Central memory CD4-positive, alpha-beta T cell (primary cell): Measurements from ENCODE around the gene HNRNPAB.
"Not testable (repeated sequence)": the region's sequence is repeated elsewhere in the genome, so short reads cannot be mapped to it uniquely, and the experiment has no call there.

Experiments used
- DNase-seq: peaks from one replicate; pipeline ENCODE4 v3.0.0; 2022

Gene HNRNPAB

GRCh38 chr5:178246624-178247279 is 42.4 kb downstream of the HNRNPAB start:
- no peak for DNase-seq

DNA sequence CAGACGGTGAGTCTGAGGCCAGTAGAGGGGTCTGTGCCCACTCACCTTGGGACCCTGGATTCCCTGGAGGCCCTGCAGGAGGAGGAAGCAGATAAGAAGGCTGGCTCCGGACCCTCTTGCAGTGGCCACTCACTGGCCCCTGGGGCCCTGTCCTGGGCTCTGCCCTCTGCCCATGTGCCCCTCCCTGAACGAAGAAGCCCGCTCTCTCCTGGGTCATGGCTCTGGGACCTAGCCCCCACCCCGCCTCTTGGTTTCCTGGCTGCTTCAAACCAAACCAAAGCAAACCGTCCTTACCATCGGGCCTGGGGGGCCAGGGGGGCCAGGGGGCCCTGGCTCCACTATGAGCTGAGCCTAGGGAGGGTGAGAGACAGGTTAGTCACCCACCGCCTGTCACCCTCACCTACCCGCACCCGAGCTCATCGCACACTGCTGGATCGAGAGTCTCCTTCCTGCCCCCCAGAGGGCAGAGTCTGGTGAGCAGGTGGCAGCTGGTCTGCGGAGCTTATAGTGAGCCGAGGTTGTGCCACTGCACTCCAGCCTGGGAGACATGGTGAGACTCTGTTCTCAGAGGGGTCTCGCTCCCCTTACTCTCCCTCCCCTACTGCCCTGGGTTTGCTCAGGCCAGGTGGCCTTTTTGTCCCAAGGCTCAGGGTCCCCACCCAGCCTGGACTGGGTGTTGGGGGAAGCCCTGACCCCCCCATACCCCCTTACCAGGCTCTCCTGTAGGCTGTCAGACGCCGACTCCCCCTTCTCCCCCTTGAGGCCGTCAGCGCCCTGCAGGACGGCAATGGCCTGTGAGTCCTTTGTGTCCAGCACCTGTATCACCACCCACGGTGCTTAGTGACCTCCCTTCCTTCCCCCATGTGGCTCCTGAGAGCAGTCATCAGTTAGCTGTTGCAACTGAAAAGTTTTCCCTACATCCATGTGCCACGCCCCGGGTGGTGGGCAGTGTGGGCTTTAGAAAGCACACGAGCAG is 43.4 kb downstream of the HNRNPAB start:
- DNase-seq: no peak

DNA sequence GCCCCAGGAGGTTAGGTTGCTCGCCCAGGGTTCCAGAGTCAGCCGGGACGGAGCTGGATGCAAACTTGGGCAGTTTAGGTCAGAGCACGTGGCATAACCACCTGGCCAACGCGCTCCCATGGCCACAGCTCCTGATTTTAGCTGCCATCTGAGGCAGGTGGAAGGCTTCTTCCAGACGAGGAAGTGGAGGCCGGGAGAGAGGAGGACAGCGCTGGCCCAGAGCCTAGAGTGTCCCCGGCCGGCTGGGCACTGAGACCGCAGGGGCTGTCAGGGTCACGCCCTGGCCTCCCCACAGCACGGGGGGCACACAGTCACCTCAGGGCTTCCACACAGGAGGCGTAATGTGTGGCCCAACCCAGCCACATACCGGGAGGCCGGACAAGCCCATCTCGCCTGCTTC is 44.4 kb downstream of the HNRNPAB start:
- no peak for DNase-seq

DNA sequence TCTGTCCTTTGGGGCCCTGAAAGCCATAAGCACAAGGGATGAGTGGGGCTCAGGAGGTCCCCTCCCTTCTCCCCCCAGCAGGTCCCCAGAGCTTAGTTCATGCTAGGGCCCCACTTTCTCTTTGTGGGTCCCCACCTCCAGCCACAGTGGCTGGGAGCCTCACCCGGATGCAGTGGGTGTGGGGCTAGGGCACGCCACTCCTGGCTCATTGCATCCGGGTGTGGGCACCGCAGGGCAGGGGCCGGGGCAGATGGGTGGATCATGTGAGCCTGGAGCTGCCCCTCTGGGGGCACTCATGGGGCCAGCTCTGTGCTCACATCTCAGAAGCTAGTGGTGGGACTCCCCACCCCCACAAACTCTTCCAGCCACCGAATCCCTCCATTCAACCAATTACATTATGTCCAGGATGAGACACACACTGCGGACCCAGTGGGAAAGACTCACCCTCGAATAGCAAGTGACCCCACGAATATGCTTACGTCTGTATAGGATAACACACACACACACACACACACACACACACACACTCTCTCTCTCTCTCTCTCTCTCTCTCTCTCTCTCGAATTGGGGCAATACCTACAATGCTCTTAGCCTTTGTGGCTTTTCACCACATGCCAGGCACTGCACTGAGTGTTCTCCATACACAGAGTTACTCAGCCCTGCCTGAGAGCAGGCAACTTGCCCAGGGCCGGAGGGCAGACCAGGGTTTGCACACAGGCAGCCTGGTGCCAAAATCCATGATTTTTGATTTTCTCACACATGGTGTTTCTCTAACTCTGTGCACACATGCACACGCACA is 45.1 kb downstream of the HNRNPAB start:
- DNase-seq: peak; percentile 27

- no peak for DNase-seq
Observed at GRCh38 chr5:178250263-178250662, 45.9 kb downstream of the HNRNPAB start.

GRCh38 chr5:178252258-178252657 is 47.9 kb downstream of the HNRNPAB start:
- no peak for DNase-seq

- not testable (repeated sequence) for DNase-seq
Observed at GRCh38 chr5:178253632-178254031, 49.3 kb downstream of the HNRNPAB start.

DNA sequence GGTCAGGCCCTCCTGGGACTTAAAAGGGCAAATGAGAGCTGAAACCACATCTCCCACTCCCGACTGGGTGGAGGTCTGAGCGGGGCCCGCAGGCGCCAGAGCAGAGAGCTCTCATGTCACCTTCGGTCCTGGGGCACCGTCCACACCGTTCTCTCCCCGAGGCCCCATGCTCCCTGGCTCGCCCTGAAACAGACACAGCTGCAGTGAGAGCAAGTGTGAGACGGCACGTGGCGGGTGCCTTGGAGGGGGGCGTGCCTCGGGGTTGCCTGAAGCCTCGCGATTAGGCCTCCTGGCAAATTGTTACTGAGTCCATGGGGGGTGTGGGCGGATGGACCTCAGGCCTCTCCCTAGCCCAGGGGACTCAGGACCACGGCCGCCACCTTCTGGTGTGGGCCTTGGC is 52.4 kb downstream of the HNRNPAB start:
- no peak for DNase-seq

DNA sequence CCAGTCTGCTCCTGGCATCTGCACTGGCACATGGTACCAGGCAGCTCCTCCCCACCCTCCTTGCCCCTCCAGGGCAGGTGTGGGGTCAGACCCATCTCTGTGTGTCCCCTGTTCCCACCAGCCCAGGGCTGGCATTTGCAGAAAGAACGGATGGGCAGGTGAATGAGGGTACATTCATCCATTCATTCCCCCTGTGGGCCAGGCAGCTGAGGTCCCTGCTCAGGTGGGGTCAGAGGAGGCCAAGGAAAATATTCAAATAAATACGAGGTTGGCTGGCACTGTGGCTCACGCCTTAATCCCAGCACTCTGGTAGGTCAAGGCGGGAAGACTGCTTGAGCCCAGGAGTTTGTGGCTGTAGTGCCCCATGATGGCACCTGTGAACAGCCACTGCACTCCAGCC is 53.3 kb downstream of the HNRNPAB start:
- no peak for DNase-seq

- DNase-seq: no peak
Observed at GRCh38 chr5:178259623-178260536, 55.5 kb downstream of the HNRNPAB start.
